PFSK-1 (cell line): Measurements from ENCODE around the gene ADIG.

Experiments used
- FOXP2 ChIP-seq: optimal IDR thresholded peaks from 2 replicates; pipeline ENCODE3; 2011; ENCODE audit warnings: borderline replicate concordance, control low read depth, inconsistent platforms; ENCODE audit not compliant: insufficient read depth; ENCODE audit errors: extremely low read length, extremely low read depth
- POLR2AphosphoS5 ChIP-seq: IDR thresholded peaks from 2 replicates; pipeline ENCODE4 v1.6.1; 2012; ENCODE audit warnings: low read depth, mild to moderate bottlenecking, control low read depth, low read length, moderate library complexity
- SIN3A ChIP-seq: IDR thresholded peaks from 2 replicates; pipeline ENCODE4 v1.6.1; 2012; ENCODE audit warnings: mild to moderate bottlenecking, low read length, moderate library complexity, borderline replicate concordance; ENCODE audit not compliant: insufficient read depth
- TAF1 ChIP-seq: IDR thresholded peaks from 2 replicates; pipeline ENCODE4 v1.6.1; 2012; ENCODE audit warnings: low read length, control low read depth, borderline replicate concordance; ENCODE audit not compliant: insufficient read depth
- TF ChIP-seq, protein P1 (sequence below), 2 experiments: IDR thresholded peaks; 2 replicates each; pipeline versions ENCODE4 v1.6.1 to v1.8.0; 2011 to 2012; ENCODE audit warnings: low read depth in 2 of 2, low read length in 2 of 2, control low read depth in 1 of 2, inconsistent platforms in 1 of 2, mild to moderate bottlenecking in 1 of 2, moderate library complexity in 1 of 2; ENCODE audit not compliant: insufficient read depth in 1 of 2

ADIG gene

DNA sequence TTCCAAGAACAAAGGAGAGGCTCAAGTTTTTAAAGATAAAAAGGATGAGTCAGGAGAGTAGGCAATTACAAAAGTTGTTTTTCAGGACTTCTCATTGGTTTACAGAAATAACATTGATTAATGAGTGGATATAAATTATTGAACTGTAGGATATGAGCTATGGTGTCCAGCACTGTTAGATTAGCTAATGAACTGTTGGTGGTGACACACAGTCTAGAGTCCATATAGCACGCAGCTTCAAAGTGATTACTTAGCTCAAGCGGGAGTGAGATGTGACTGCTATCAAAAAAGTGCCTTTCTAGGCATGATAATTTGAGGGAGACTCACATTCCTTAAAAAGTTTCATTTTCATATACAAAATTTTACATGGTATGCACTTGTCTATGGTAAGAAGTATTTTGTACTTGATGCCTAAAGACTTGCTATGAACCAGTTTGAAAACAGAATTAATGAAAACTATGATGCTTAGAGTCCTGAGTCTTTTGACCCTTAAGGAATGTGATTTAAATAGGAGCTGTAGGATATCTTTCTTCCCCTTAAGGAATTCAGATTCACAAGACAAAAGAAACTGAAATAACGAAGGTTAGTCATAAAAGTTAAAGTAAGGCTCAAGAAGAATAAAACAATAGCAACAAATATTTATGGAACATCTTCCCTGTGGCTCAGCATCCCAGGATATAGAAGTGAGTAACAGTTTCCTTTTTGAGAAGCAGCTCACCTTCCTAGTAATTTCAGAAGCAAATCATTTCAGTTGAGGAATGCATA, 22.2 kb upstream of the ADIG start:
- no peak for TF ChIP-seq FOXP2
- TF ChIP-seq POLR2AphosphoS5: no peak

DNA sequence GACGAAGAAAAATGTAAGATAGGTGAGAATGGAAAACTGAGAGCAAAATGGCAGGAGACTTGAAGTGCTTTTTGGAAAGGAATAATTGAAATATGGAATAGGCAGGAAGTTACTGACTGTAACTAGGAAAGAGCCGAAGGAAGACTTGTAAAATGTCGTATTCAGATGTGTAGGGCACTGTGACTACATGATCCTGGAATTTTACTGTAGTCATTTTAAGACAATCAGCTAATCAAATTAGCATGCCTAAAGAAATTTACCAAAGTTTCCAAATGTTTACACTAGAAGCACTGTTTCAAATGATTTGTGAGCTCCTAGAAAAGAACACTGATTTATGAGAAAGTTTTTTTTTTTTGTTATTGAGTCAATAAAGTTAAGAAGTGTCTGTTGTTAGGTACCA, 21.2 kb upstream of the ADIG start:
- TF ChIP-seq TAF1 (no peak), SIN3A (no peak), POLR2AphosphoS5 (no peak), FOXP2 (no peak)
- TF ChIP-seq, protein P1, sequence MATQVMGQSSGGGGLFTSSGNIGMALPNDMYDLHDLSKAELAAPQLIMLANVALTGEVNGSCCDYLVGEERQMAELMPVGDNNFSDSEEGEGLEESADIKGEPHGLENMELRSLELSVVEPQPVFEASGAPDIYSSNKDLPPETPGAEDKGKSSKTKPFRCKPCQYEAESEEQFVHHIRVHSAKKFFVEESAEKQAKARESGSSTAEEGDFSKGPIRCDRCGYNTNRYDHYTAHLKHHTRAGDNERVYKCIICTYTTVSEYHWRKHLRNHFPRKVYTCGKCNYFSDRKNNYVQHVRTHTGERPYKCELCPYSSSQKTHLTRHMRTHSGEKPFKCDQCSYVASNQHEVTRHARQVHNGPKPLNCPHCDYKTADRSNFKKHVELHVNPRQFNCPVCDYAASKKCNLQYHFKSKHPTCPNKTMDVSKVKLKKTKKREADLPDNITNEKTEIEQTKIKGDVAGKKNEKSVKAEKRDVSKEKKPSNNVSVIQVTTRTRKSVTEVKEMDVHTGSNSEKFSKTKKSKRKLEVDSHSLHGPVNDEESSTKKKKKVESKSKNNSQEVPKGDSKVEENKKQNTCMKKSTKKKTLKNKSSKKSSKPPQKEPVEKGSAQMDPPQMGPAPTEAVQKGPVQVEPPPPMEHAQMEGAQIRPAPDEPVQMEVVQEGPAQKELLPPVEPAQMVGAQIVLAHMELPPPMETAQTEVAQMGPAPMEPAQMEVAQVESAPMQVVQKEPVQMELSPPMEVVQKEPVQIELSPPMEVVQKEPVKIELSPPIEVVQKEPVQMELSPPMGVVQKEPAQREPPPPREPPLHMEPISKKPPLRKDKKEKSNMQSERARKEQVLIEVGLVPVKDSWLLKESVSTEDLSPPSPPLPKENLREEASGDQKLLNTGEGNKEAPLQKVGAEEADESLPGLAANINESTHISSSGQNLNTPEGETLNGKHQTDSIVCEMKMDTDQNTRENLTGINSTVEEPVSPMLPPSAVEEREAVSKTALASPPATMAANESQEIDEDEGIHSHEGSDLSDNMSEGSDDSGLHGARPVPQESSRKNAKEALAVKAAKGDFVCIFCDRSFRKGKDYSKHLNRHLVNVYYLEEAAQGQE (IDR thresholded peaks at IDR 0.05; ENCODE audit: insufficient read depth in 1 of 2, low read depth in 2 of 2, low read length in 2 of 2): no peak

DNA sequence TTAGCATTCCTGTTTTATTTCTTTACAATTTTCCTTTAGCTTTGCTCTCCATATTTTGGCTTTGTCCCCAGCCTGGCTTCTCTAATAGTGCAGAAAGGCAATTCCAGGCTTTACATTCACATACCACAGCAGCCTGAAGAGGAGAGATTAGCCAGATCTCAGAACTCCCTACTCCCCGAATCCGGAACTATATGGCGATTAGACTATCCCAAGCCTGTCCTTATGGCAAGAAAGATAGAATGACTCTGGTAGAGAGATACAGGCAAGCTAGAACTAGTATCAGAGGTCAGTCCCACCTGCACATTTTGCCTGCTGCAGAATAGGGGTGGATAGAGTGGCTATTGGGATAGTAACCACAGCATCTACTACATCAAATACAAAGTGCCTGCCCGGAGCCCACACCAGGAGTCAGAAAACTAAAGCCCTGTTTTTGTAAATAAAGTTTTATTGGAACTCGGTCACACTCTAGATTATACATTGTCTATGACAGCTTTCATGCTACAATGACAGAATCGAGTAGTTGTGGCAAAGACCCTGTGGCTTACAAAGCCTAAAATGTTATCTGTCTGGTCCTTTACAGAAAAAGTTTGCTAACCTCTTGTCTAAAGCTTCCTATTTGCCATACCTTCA, 17.1 kb upstream of the ADIG start:
- TF ChIP-seq, protein P1 (IDR thresholded peaks at IDR 0.05; ENCODE audit: insufficient read depth in 1 of 2, low read depth in 2 of 2, low read length in 2 of 2): no peak
- TF ChIP-seq FOXP2 (no peak), TAF1 (no peak), SIN3A (no peak), POLR2AphosphoS5 (no peak)

DNA sequence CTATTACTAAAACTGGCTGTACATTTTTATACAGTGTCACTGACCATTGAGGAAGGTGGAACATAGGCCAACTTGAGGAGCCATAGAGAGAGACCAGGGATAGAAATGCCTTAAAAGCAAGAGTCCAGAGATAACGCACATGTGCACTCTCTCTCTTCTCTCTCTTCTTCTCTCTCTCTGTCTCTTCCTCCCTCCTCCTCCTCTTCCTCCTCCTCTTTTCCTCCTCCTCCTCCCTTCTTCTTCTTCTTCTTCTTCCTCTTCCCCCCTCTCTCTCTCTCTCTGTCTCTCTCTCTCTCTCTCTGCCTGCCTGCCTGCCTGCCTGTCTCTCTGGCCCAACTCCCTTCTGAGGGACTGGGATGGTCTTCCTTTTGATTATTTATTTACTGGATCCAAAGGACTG, 16.3 kb upstream of the ADIG start:
- TF ChIP-seq POLR2AphosphoS5 (no peak), SIN3A (no peak), FOXP2 (no peak), TAF1 (no peak)
- TF ChIP-seq, protein P1 (IDR thresholded peaks at IDR 0.05; ENCODE audit: insufficient read depth in 1 of 2, low read depth in 2 of 2, low read length in 2 of 2): no peak

DNA sequence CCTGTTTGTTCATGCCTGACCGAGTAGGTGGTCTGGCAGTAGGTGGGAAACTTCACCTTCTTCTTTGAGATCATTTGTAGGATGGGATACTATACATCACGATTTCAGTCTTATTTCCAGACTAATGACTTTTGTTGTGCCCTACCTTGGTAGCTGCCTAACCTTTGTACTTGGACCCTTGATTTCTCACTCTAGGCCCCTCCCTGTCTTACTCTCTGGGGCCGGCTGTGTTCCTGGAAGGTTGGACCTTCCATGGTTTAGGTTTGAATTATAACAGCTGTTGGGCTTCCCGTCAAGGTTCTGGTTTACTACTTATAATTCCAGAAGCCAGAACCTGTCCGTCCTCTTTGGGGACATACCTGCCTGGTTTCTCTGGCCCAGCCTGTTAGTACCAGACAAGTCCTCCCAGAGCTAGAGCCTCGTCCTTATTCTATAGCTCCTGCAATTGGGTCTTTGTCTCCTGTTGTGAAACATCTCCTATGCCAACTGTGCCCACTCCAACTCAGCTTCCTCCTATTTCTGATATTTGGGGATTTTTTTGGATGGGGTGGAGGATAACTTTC, 14.9 kb upstream of the ADIG start:
- TF ChIP-seq FOXP2 (no peak), POLR2AphosphoS5 (no peak)
- TF ChIP-seq, protein P1 (IDR thresholded peaks at IDR 0.05; ENCODE audit: insufficient read depth in 1 of 2, low read depth in 2 of 2, low read length in 2 of 2): no peak
